ENCODE data around the gene PURA. TPM values are rescaled to one million over a fixed set of nuclear protein-coding genes. Genes with fewer than 3 reads are reported as not detected.

Gene PURA
- total and polyA plus RNA-seq, 2 experiments from 2014 or later, result 7.0 to 9.0 TPM

DNA sequence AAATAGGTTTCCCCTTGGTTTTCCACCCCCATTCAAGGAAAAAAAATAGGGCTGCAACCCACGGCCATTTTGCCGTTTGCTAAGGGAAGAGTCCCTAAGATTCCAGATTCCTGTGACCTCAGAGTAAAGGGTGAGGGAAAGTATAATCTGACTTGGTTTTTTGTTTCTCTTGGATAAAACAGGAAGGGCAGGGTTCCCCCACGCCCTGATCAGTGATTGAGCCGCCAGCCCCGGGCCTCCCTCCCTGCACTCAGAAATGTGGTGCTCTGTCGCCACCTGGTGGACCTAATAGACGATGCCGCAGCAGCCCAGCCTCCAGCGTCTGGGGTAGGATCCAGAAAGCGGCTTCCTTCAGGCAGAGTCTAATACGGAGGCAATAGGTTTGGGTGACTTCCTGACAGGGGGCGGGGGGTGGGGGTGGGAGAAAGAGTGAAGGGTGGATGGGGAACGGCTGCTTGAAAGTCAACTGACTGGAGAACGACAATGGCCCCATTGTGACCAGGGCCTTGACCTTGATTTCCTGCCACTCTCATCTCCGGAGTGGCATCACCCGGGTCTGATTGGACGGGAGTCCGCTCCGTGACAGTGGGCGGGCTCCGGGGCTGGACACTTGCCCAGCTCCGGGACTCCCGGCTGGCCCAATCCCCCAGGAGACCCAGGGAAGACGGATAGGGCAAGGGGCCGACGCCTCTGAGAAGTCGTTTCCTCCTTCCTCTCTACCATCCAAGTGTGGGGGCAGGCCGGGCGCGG, 43.3 kb downstream of the PURA start:
- H3K4me3 ChIP-seq, result peak overlapping the region; percentile 6

DNA sequence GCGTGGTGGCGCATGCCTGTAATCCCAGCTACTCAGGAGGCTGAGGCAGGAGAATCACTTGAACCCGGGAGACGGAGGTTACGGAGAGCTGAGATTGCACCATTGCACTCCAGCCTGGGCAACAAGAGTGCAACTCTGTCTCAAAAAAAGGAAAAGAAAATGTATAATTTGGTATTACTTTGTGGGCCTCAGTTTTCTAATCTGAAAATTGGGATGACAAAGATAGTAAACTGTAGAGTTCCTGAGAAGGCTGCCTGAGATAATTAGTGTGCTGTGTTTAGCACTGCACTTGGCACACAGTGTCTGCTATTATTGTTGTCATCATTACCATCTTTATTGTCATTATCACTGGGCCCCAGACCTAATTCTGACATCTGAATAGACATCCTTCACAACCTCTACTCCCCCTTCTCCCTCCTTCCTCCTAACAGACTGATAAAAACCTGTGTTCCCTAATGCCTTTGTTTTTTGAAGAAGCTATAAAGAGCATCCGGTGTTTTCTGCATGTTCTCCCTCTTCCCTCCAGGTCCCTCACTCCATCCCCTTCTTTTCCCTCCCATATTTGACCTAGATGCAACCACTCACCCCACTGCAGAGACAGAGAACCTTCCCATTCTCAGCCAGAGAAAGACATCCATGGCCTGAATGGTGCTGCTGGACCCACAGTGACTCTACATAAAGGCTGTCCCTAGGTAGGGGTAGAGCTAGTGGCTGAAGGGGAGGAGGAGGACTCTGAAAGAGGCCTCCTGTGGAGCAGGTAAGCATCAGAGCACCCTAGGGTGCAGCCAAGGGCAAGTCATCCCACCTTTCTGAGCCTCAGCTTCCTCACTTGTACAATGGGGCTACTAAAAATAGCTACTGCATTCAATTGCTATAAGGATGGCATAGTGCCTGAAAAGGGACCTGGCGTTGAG, 45.4 kb downstream of the PURA start:
- Histone ChIP-seq H3K4me3 (no peak overlapping the region), H3K27me3 (peaks cover 5% of the 10 kb centered on the region)
- TF ChIP-seq, protein P1, sequence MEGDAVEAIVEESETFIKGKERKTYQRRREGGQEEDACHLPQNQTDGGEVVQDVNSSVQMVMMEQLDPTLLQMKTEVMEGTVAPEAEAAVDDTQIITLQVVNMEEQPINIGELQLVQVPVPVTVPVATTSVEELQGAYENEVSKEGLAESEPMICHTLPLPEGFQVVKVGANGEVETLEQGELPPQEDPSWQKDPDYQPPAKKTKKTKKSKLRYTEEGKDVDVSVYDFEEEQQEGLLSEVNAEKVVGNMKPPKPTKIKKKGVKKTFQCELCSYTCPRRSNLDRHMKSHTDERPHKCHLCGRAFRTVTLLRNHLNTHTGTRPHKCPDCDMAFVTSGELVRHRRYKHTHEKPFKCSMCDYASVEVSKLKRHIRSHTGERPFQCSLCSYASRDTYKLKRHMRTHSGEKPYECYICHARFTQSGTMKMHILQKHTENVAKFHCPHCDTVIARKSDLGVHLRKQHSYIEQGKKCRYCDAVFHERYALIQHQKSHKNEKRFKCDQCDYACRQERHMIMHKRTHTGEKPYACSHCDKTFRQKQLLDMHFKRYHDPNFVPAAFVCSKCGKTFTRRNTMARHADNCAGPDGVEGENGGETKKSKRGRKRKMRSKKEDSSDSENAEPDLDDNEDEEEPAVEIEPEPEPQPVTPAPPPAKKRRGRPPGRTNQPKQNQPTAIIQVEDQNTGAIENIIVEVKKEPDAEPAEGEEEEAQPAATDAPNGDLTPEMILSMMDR (IDR thresholded peaks at IDR 0.05; ENCODE audit: low read depth, low read length), result no peak

More for the DNA sequence above, 43.3 kb downstream of the PURA start:
- TF ChIP-seq, protein P1 (IDR thresholded peaks at IDR 0.05; ENCODE audit: low read depth, low read length), result peak; percentile 82
- Histone ChIP-seq H3K27ac (no peak overlapping the region), H3K27me3 (peaks cover 16% of the 10 kb centered on the region), H3K4me1 (ENCODE audit: low read depth) (no peaks in the 10 kb centered on the region), H3K36me3 (no peaks in the 10 kb centered on the region), H3K9me3 (ENCODE audit: low read depth) (no peaks in the 10 kb centered on the region)
- peak; percentile 89 to 90 for DNase-seq (ENCODE audit: low read depth in 1 of 2, low spot score in 1 of 2)

DNA sequence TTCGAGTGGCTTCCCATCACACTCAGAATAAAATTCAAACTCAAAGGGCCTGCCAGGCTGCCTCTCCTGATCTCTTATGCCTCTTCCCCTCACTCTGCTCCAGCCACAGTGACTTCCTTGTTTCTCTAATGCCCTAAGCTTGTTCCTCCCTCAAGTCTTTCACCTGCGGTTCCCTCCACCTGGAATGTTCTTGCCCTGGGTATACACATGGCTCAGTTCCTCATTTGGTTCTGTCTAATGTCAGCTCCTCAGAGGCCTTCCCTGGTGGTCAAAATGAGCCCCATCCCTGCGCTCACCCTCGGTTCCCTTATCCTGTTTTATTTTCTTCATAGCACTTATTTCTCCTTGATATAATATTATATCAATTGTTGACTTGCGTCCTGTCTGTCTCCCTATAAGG, 48.4 kb downstream of the PURA start:
- H3K9me3 ChIP-seq (ENCODE audit: low read depth), result no peaks in the 10 kb centered on the region
- no peaks in the 10 kb centered on the region for H3K36me3 ChIP-seq
- no peaks in the 10 kb centered on the region for H3K4me1 ChIP-seq (ENCODE audit: low read depth)
- no peak overlapping the region for H3K27ac ChIP-seq
- no peaks in the 10 kb centered on the region for H3K27me3 ChIP-seq
- no peak for DNase-seq (ENCODE audit: low read depth in 1 of 2, low spot score in 1 of 2)
- TF ChIP-seq, protein P1 (IDR thresholded peaks at IDR 0.05; ENCODE audit: low read depth, low read length), result no peak
- no peak overlapping the region for H3K4me3 ChIP-seq

More for the DNA sequence above, 45.4 kb downstream of the PURA start:
- no peaks in the 10 kb centered on the region for H3K36me3 ChIP-seq
- H3K4me1 ChIP-seq (ENCODE audit: low read depth), result no peaks in the 10 kb centered on the region
- no peak for DNase-seq (ENCODE audit: low read depth in 1 of 2, low spot score in 1 of 2)
- H3K9me3 ChIP-seq (ENCODE audit: low read depth), result no peaks in the 10 kb centered on the region
- H3K27ac ChIP-seq, result no peak overlapping the region

DNA sequence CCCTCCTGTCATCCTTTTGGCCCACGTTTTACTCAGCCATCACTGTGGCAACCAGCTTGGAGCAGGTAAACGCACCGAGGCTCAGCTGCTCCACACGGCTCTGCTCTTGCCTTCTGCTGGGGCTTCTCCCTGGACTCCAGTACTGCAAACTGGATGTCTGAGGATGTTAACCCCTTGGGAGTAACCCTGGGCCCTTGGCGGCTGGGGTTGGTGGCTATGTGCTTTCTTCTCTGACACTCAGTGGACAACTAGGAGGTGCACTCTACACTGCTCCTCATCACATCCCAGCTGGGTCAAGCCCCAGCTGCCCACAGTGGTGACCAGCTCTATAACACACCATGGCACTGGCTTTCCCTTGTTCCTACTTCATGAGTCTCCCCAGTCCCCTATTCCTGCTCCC, 48.9 kb downstream of the PURA start:
- no peak for DNase-seq (ENCODE audit: low read depth in 1 of 2, low spot score in 1 of 2)
- Histone ChIP-seq H3K27me3 (no peaks in the 10 kb centered on the region), H3K36me3 (no peaks in the 10 kb centered on the region), H3K4me1 (ENCODE audit: low read depth) (no peaks in the 10 kb centered on the region), H3K9me3 (ENCODE audit: low read depth) (no peaks in the 10 kb centered on the region), H3K27ac (no peak overlapping the region), H3K4me3 (no peak overlapping the region)
- TF ChIP-seq, protein P1 (IDR thresholded peaks at IDR 0.05; ENCODE audit: low read depth, low read length), result no peak

DNA sequence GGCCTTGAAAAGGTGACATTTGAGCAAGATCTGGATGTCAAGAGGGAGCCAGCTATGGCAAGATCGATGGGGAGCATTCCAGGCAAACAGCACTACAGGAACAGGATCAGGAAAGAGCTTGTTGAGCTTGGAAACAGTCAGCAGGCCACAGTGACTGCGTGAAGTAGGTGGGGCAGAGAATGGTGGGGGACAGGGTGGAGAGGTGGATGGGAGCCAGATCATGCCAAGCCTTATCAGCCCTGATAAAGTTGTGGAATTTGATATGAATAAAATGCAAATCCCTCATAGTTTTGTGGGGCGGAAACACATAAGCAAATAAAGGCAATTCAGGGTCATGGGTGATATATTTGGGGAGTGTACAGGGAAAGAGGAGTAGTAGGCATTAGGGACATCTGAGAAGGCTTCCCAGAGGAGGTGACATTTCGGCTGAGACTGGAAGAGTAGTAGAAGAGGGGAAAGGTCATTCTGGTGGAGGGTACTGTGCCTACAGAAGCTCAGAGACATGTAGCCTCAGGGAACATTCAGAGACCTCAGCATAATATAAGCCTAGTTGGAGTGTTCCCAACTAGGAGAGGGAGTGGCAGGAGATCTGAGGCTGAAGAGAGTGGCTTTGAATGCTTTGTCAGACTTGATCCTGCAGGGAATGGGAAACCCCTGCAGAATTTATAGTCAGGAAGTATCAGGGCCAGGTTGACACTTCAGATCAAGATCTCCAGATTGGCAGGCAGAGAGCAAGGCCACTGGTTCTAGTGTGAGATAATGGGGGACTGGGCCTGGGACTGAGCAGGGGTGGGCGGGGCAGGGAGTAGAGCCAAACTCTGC, 51.4 kb downstream of the PURA start:
- DNase-seq (ENCODE audit: low read depth in 1 of 2, low spot score in 1 of 2), result no peak
- H3K4me3 ChIP-seq, result no peak overlapping the region
- TF ChIP-seq, protein P1 (IDR thresholded peaks at IDR 0.05; ENCODE audit: low read depth, low read length), result no peak
- H3K27ac ChIP-seq, result no peak overlapping the region
- no peaks in the 10 kb centered on the region for H3K9me3 ChIP-seq (ENCODE audit: low read depth)
- no peaks in the 10 kb centered on the region for H3K27me3 ChIP-seq
- no peaks in the 10 kb centered on the region for H3K4me1 ChIP-seq (ENCODE audit: low read depth)
- H3K36me3 ChIP-seq, result no peaks in the 10 kb centered on the region

Data from cardiac muscle cell (in vitro differentiated cells and primary cell).